ENCODE data around the gene NFX1. TPM values are rescaled to one million over a fixed set of nuclear protein-coding genes. Genes with fewer than 3 reads are reported as not detected.

NFX1 gene
- total and polyA plus RNA-seq, 2 experiments from 2014 or later = 18.5 to 19.5 TPM

DNA sequence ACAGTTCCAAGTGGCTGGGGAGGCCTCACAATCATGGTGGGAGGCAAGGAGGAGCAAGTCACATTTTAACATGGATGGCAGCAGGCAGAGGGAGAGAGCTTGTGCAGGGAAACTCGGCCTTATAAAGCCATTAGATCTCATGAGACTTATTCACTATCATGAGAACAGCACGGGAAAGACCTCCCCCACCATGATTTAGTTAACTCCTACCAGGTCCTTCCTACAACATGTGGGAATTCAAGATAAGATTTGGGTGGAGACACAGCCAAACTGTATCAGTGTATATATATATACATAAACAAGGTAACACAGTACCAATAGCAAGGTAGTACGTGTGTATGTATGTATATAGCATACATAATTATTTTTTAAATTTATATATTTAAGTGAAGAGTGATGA is 50.9 kb downstream of the NFX1 start:
- DNase-seq (ENCODE audit: low spot score) = no peak
- no peaks in the 10 kb centered on the region for H3K27me3 ChIP-seq
- H3K27ac ChIP-seq = no peak overlapping the region
- TF ChIP-seq EZH2phosphoT487 (IDR thresholded peaks at IDR 0.05; ENCODE audit: low read depth, severe bottlenecking, unreplicated experiment) (no peak), CTCF (IDR thresholded peaks at IDR 0.05; ENCODE audit: poor library complexity) (no peak), EZH2 (IDR thresholded peaks at IDR 0.05; ENCODE audit: borderline replicate concordance) (no peak)
- no peaks in the 10 kb centered on the region for H4K20me1 ChIP-seq (ENCODE audit: insufficient read depth, poor library complexity, severe bottlenecking)
- no peak overlapping the region for H3K4me3 ChIP-seq
- no peaks in the 10 kb centered on the region for H3K9me2 ChIP-seq (replicated peaks; ENCODE audit: insufficient read depth)
- no peaks in the 10 kb centered on the region for H3K36me3 ChIP-seq (replicated peaks; ENCODE audit: insufficient read depth, low read depth)
- H3K79me2 ChIP-seq = no peaks in the 10 kb centered on the region
- no peak overlapping the region for H3K4me2 ChIP-seq
- H2AFZ ChIP-seq = no peak overlapping the region
- peaks cover 3% of the 10 kb centered on the region for H3K9me3 ChIP-seq (ENCODE audit: low read depth)
- H3K4me1 ChIP-seq (ENCODE audit: insufficient read depth) = no peaks in the 10 kb centered on the region
- 94% methylated on average over 3 of the region's 3 CpGs for WGBS (ENCODE audit: low lambda C conversion rate, missing lambda C conversion rate)

DNA sequence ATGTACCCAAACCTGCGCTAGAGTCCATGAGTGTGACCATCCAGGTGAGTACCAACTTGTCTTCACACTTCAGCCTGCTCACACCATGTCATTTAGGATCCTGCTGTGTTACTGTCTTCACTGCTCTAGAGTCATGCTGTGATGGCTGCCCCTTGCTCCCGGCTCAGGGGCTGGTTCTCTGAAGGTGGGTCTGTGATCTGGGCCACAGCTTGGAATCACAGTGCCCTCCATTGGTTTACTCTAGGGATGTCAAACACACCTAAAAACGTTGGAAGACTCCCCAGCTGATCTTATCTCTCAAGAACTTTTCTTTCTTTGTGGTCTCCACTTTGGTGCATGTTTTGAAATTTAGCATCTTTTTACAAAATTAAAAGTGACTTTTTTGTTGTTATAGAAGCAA is 53.8 kb downstream of the NFX1 start:
- Histone ChIP-seq H3K4me1 (ENCODE audit: insufficient read depth) (no peaks in the 10 kb centered on the region), H3K27ac (no peak overlapping the region), H4K20me1 (ENCODE audit: insufficient read depth, poor library complexity, severe bottlenecking) (no peaks in the 10 kb centered on the region), H3K4me2 (no peak overlapping the region), H3K9me2 (replicated peaks; ENCODE audit: insufficient read depth) (no peaks in the 10 kb centered on the region), H3K9me3 (ENCODE audit: low read depth) (peaks cover 3% of the 10 kb centered on the region), H2AFZ (no peak overlapping the region), H3K36me3 (replicated peaks; ENCODE audit: insufficient read depth, low read depth) (no peaks in the 10 kb centered on the region), H3K4me3 (no peak overlapping the region), H3K79me2 (no peaks in the 10 kb centered on the region), H3K27me3 (no peaks in the 10 kb centered on the region)
- TF ChIP-seq EZH2 (IDR thresholded peaks at IDR 0.05; ENCODE audit: borderline replicate concordance) (no peak), CTCF (IDR thresholded peaks at IDR 0.05; ENCODE audit: poor library complexity) (no peak)
- WGBS (ENCODE audit: low lambda C conversion rate, missing lambda C conversion rate) = 90% methylated on average over 3 of the region's 3 CpGs
- no peak for DNase-seq (ENCODE audit: low spot score)

- Histone ChIP-seq H3K4me1 (ENCODE audit: insufficient read depth) (no peaks in the 10 kb centered on the region), H3K79me2 (no peaks in the 10 kb centered on the region), H3K4me3 (no peak overlapping the region), H3K9me2 (replicated peaks; ENCODE audit: insufficient read depth) (no peaks in the 10 kb centered on the region), H3K27ac (no peak overlapping the region), H3K4me2 (no peak overlapping the region), H3K27me3 (no peaks in the 10 kb centered on the region), H3K9me3 (ENCODE audit: low read depth) (no peaks in the 10 kb centered on the region), H2AFZ (no peak overlapping the region), H4K20me1 (ENCODE audit: insufficient read depth, poor library complexity, severe bottlenecking) (no peaks in the 10 kb centered on the region), H3K36me3 (replicated peaks; ENCODE audit: insufficient read depth, low read depth) (no peaks in the 10 kb centered on the region)
- WGBS (ENCODE audit: low lambda C conversion rate, missing lambda C conversion rate) = 94% methylated on average over 4 of the region's 4 CpGs
- TF ChIP-seq EZH2phosphoT487 (IDR thresholded peaks at IDR 0.05; ENCODE audit: low read depth, severe bottlenecking, unreplicated experiment) = no peak
- no peak for TF ChIP-seq CTCF (IDR thresholded peaks at IDR 0.05; ENCODE audit: poor library complexity)
- TF ChIP-seq EZH2 (IDR thresholded peaks at IDR 0.05; ENCODE audit: borderline replicate concordance) = no peak
- no peak for DNase-seq (ENCODE audit: low spot score)
Measured at GRCh38 chr9:33346564-33346963, 56.2 kb downstream of the NFX1 start.

DNA sequence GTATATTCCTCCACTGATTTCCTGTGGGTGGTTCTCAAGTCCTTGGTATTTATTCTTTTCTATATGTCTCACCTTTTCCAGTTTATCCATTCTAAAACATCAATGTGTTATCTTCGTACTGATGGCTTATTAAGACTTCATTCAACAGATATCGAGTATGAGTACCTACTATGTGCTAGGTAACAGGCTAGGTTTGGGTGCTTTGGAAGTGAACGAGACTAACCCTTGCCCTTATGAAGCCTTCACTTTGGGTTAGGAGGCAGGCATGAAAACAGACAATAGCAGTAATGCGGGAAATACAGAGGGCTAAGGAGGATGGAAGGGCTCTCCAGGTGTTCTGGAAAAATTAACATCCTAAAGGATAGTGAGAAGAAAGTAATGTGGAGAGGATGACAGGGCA is 58.7 kb downstream of the NFX1 start:
- Histone ChIP-seq H3K9me2 (replicated peaks; ENCODE audit: insufficient read depth) (no peaks in the 10 kb centered on the region), H3K4me3 (no peak overlapping the region), H4K20me1 (ENCODE audit: insufficient read depth, poor library complexity, severe bottlenecking) (no peaks in the 10 kb centered on the region), H3K27ac (no peak overlapping the region), H3K27me3 (no peaks in the 10 kb centered on the region), H3K4me1 (ENCODE audit: insufficient read depth) (no peaks in the 10 kb centered on the region), H3K36me3 (replicated peaks; ENCODE audit: insufficient read depth, low read depth) (no peaks in the 10 kb centered on the region), H3K4me2 (no peak overlapping the region), H2AFZ (no peak overlapping the region), H3K9me3 (ENCODE audit: low read depth) (no peaks in the 10 kb centered on the region), H3K79me2 (no peaks in the 10 kb centered on the region)
- 98% methylated on average over 4 of the region's 4 CpGs for WGBS (ENCODE audit: low lambda C conversion rate, missing lambda C conversion rate)
- no peak for TF ChIP-seq CTCF (IDR thresholded peaks at IDR 0.05; ENCODE audit: poor library complexity)
- no peak for DNase-seq (ENCODE audit: low spot score)

Data from hepatocyte (in vitro differentiated cells).